ENCODE measurements around the gene WWC2. TPM values are rescaled to one million over a fixed set of nuclear protein-coding genes. Genes with fewer than 3 reads are reported as not detected.

Gene WWC2
- total RNA-seq, 1 experiment from 2014 or later: 39.1 TPM

GRCh38 chr4:183158062-183158461 is 59.0 kb downstream of the WWC2 start:
- TF ChIP-seq REST (IDR thresholded peaks at IDR 0.05; ENCODE audit: low read depth) (no peak), MAX (IDR thresholded peaks at IDR 0.05) (no peak), YY1 (IDR thresholded peaks at IDR 0.05; ENCODE audit: extremely low read depth, insufficient replicate concordance, low read depth, low read length) (no peak), EZH2phosphoT487 (IDR thresholded peaks at IDR 0.05; ENCODE audit: borderline replicate concordance) (no peak)
- Histone ChIP-seq H3K9ac (ENCODE audit: low read length) (no peak overlapping the region), H2AFZ (ENCODE audit: low read depth, low read length, poor library complexity, severe bottlenecking) (no peak overlapping the region), H3K27ac (ENCODE audit: low read depth, low read length) (no peak overlapping the region), H3K9me2 (ENCODE audit: insufficient read depth) (no peaks in the 10 kb centered on the region), H3K4me1 (ENCODE audit: control insufficient read depth in 1 of 2, insufficient read depth in 2 of 2, low read length in 2 of 2) (no peaks in the 10 kb centered on the region), H3K79me2 (ENCODE audit: insufficient read depth, low read length) (peaks cover 88% of the 10 kb centered on the region), H3K36me3 (ENCODE audit: control insufficient read depth in 1 of 2, insufficient read depth in 2 of 2, low read length in 2 of 2) (no peaks in the 10 kb centered on the region), H3K9me3 (ENCODE audit: control insufficient read depth in 1 of 2, insufficient read depth in 1 of 2, low read depth in 1 of 2, low read length in 2 of 2) (no peaks in the 10 kb centered on the region), H3K27me3 (ENCODE audit: insufficient read depth, low read length) (no peaks in the 10 kb centered on the region), H3K4me3 (replicated peaks in 1 of 2; ENCODE audit: low read depth in 1 of 2, low read length in 2 of 2) (no peak overlapping the region), H3K4me2 (ENCODE audit: low read length) (no peak overlapping the region), H4K20me1 (ENCODE audit: insufficient read depth) (peaks cover 21% of the 10 kb centered on the region; the same call in 1 of the 2 replicates)
- no TSS peak for BruUV-seq (replicated peaks)
- RAD21 ChIA-PET (ENCODE audit: low non-redundant PET in 1 of 2, low total read pairs in 2 of 2, uncharacterized antibody in 2 of 2, unreplicated experiment in 2 of 2): no interaction called here
- no peak for ATAC-seq
- CTCF ChIA-PET: no interaction called here
- intact Hi-C loops (cut with micrococcal nuclease): no loop called here
- POLR2A ChIA-PET: no interaction called here
- DNase-seq (ENCODE audit: low read depth, low spot score): no peak

GRCh38 chr4:183161630-183162029 is 62.6 kb downstream of the WWC2 start:
- H3K4me2 ChIP-seq (ENCODE audit: low read length): no peak overlapping the region
- peaks cover 88% of the 10 kb centered on the region for H3K79me2 ChIP-seq (ENCODE audit: insufficient read depth, low read length)
- TF ChIP-seq CEBPB (IDR thresholded peaks at IDR 0.05; ENCODE audit: low read depth) (no peak), ZFX (IDR thresholded peaks at IDR 0.05) (no peak), SP1 (IDR thresholded peaks at IDR 0.05; ENCODE audit: low read depth) (no peak), SIN3A (IDR thresholded peaks at IDR 0.05; ENCODE audit: low read depth) (no peak), CTCF (IDR thresholded peaks at IDR 0.05 in 2 of 3, conservative IDR thresholded peaks at IDR 0.05 in 1 of 3; ENCODE audit: borderline replicate concordance in 1 of 3, insufficient read depth in 1 of 3, low read depth in 2 of 3, low read length in 2 of 3) (no peak), SRF (IDR thresholded peaks at IDR 0.05; ENCODE audit: low read depth) (no peak), CBX3 (IDR thresholded peaks at IDR 0.05; ENCODE audit: low read depth) (no peak), ATF3 (IDR thresholded peaks at IDR 0.05) (no peak), EGR1 (IDR thresholded peaks at IDR 0.05; ENCODE audit: low read depth) (no peak)
- H3K4me3 ChIP-seq (replicated peaks in 1 of 2; ENCODE audit: low read depth in 1 of 2, low read length in 2 of 2): no peak overlapping the region
- peaks cover 19% of the 10 kb centered on the region; the same call in 1 of the 2 replicates for H4K20me1 ChIP-seq (ENCODE audit: insufficient read depth)
- ChIA-PET CTCF (no interaction called here), POLR2A (no interaction called here), RAD21 (ENCODE audit: low non-redundant PET in 1 of 2, low total read pairs in 2 of 2, uncharacterized antibody in 2 of 2, unreplicated experiment in 2 of 2) (no interaction called here)
- no peaks in the 10 kb centered on the region for H3K9me3 ChIP-seq (ENCODE audit: control insufficient read depth in 1 of 2, insufficient read depth in 1 of 2, low read depth in 1 of 2, low read length in 2 of 2)
- H3K27me3 ChIP-seq (ENCODE audit: insufficient read depth, low read length): no peaks in the 10 kb centered on the region
- no peaks in the 10 kb centered on the region for H3K4me1 ChIP-seq (ENCODE audit: control insufficient read depth in 1 of 2, insufficient read depth in 2 of 2, low read length in 2 of 2)
- DNase-seq (ENCODE audit: low read depth, low spot score): no peak
- ATAC-seq: no peak
- H3K9me2 ChIP-seq (ENCODE audit: insufficient read depth): no peaks in the 10 kb centered on the region
- intact Hi-C loops (cut with micrococcal nuclease): no loop called here
- no peak overlapping the region for H3K9ac ChIP-seq (ENCODE audit: low read length)
- H2AFZ ChIP-seq (ENCODE audit: low read depth, low read length, poor library complexity, severe bottlenecking): no peak overlapping the region
- H3K27ac ChIP-seq (ENCODE audit: low read depth, low read length): no peak overlapping the region
- no TSS peak for BruUV-seq (replicated peaks)
- H3K36me3 ChIP-seq (ENCODE audit: control insufficient read depth in 1 of 2, insufficient read depth in 2 of 2, low read length in 2 of 2): no peaks in the 10 kb centered on the region
